Gastroesophageal sphincter (tissue), 4 donors: ENCODE results near the gene MEIKIN. TPM values are rescaled to one million over a fixed set of nuclear protein-coding genes. Genes with fewer than 3 reads are reported as not detected.

ENCODE experiments used
- ATAC-seq: fragments of 150-250 bp; one replicate; pipeline ENCODE4 v1.9.1; 2016; ENCODE audit warnings: mild to moderate bottlenecking, moderate library complexity
- H3K27ac ChIP-seq, 4 donors: fragments of 200-600 bp; sonication (generic) in 3 of 4; 1 replicate in 3 of 4; 2 replicates in 1 of 4; pipeline ENCODE4 v1.5.1; 2016 to 2019
- H3K27me3 ChIP-seq: fragments of 200-600 bp; sonication (generic); one replicate; pipeline ENCODE4 v1.5.1; 2019
- H3K36me3 ChIP-seq, 2 donors: fragments of 200-600 bp; sonication (generic); one replicate each; pipeline ENCODE4 v1.5.1; 2019; ENCODE audit warnings: control low read depth in 1 of 2
- H3K4me1 ChIP-seq, 3 donors: fragments of 200-600 bp; sonication (generic); 1 replicate in 2 of 3; 2 replicates in 1 of 3; pipeline ENCODE4 v1.5.1; 2016 to 2019; ENCODE audit warnings: control low read depth in 2 of 3
- H3K4me3 ChIP-seq, 2 donors: fragments of 200-600 bp; sonication (generic); one replicate each; pipeline ENCODE4 v1.5.1; 2019; ENCODE audit warnings: mild to moderate bottlenecking in 1 of 2, moderate library complexity in 1 of 2
- H3K9me3 ChIP-seq, 3 donors: fragments of 200-600 bp; sonication (generic); one replicate each; pipeline ENCODE4 v1.5.1; 2017 to 2019; ENCODE audit warnings: control low read depth in 2 of 3
- CTCF ChIP-seq, 4 experiments: fragments of 200-600 bp in 2 of 4; fragments of 450-650 bp in 2 of 4; sonication (generic) in 1 of 4; IDR thresholded peaks; one replicate each; pipeline ENCODE4 v1.5.1; 2017 to 2019; ENCODE audit warnings: antibody characterized with exemption in 4 of 4, mild to moderate bottlenecking in 2 of 4, moderate library complexity in 2 of 4
- EP300 ChIP-seq: sonication (generic); formaldehyde crosslinking; IDR thresholded peaks from one replicate; pipeline ENCODE4 v1.6.1; 2017; ENCODE audit warnings: antibody characterized with exemption, mild to moderate bottlenecking
- POLR2A ChIP-seq, 2 donors: fragments of 450-650 bp; IDR thresholded peaks; one replicate each; pipeline ENCODE4 v1.6.1; 2017; ENCODE audit warnings: antibody characterized with exemption in 2 of 2, mild to moderate bottlenecking in 2 of 2, moderate library complexity in 1 of 2
- POLR2AphosphoS5 ChIP-seq: sonication (generic); formaldehyde crosslinking; IDR thresholded peaks from one replicate; pipeline ENCODE4 v1.6.1; 2017; ENCODE audit warnings: antibody characterized with exemption
- WGBS, 2 donors: methylation state at CpG; one replicate each; pipeline ENCODE4 v1.1.5; 2018; ENCODE audit warnings: low coverage in 1 of 2; 5-methylcytosine and 5-hydroxymethylcytosine counted together
- total RNA-seq, 4 donors: library from RNA; depleted of rRNA; stranded (reverse); fragments of >200 nt; gene quantifications; one replicate each; pipeline ENCODE4 v1.1.0, GENCODE V29; 2016

Gene MEIKIN
- 1 to 10 TPM in 1 of 4 donors, under 1 TPM in 1, not detected in 2; 0.66 to 4.0 TPM for total RNA-seq

- H3K36me3 ChIP-seq, result no peaks in the 10 kb centered on the region
- no peak for TF ChIP-seq CTCF (IDR thresholded peaks at IDR 0.05)
- no peak for TF ChIP-seq POLR2AphosphoS5
- ATAC-seq, result no peak
- H3K27me3 ChIP-seq, result no peaks in the 10 kb centered on the region
- no peak within 1 kb of the TSS for H3K27ac ChIP-seq
- H3K4me1 ChIP-seq, result no peaks in the 10 kb centered on the region
- H3K4me3 ChIP-seq, result no peak within 1 kb of the TSS
- WGBS, 2 donors, result 68% methylated on average over 3 of the region's 24 CpGs; no CpG with 5 or more reads in 1 of the 2 donors
- no peaks in the 10 kb centered on the region for H3K9me3 ChIP-seq
These were observed at the start of gene MEIKIN for GRCh38 chr5:131945551-131946168. MEIKIN (minus strand) TSS chr5:131945663; CDS start chr5:131945505, 158 bp downstream.

GRCh38 chr5:131994533-131995226 lies 49.2 kb upstream of the MEIKIN start:
- no peak for TF ChIP-seq CTCF (IDR thresholded peaks at IDR 0.05)
- TF ChIP-seq EP300, result no peak
- no peak for TF ChIP-seq POLR2AphosphoS5
- no peak for TF ChIP-seq POLR2A (IDR thresholded peaks at IDR 0.05)
- 80% methylated on average over 1 of the region's 7 CpGs; no CpG with 5 or more reads in 1 of the 2 donors for WGBS, 2 donors
- Histone ChIP-seq H3K27ac (no peak overlapping the region), H3K27me3 (no peaks in the 10 kb centered on the region), H3K9me3 (no peaks in the 10 kb centered on the region), H3K36me3 (no peaks in the 10 kb centered on the region), H3K4me1 (peaks cover 0 to 5% (median 0%) of the 10 kb centered on the region in 3 donors), H3K4me3 (no peak overlapping the region)
- ATAC-seq, result no peak

GRCh38 chr5:131994090-131994489 lies 48.6 kb upstream of the MEIKIN start:
- Histone ChIP-seq H3K36me3 (no peaks in the 10 kb centered on the region), H3K27ac (no peak overlapping the region), H3K27me3 (no peaks in the 10 kb centered on the region), H3K4me1 (no peaks in the 10 kb centered on the region), H3K9me3 (no peaks in the 10 kb centered on the region), H3K4me3 (no peak overlapping the region)
- WGBS, 2 donors, result 84 to 90% methylated on average over 2 to 7 of the region's 7 CpGs
- no peak for ATAC-seq
- TF ChIP-seq POLR2A (IDR thresholded peaks at IDR 0.05) (no peak), EP300 (no peak), POLR2AphosphoS5 (no peak), CTCF (IDR thresholded peaks at IDR 0.05) (no peak)

- TF ChIP-seq POLR2AphosphoS5 (no peak), CTCF (IDR thresholded peaks at IDR 0.05) (no peak), POLR2A (IDR thresholded peaks at IDR 0.05) (no peak), EP300 (no peak)
- no peak overlapping the region for H3K4me3 ChIP-seq
- H3K4me1 ChIP-seq, result no peaks in the 10 kb centered on the region
- H3K36me3 ChIP-seq, result no peaks in the 10 kb centered on the region
- H3K27ac ChIP-seq, result no peak overlapping the region
- WGBS, 2 donors, result 90% methylated on average over 3 of the region's 4 CpGs; no CpG with 5 or more reads in 1 of the 2 donors
- no peak for ATAC-seq
- no peaks in the 10 kb centered on the region for H3K27me3 ChIP-seq
- no peaks in the 10 kb centered on the region for H3K9me3 ChIP-seq
These were observed 48.2 kb upstream of the MEIKIN start for GRCh38 chr5:131993676-131994075.

GRCh38 chr5:131992370-131992769 lies 46.9 kb upstream of the MEIKIN start:
- no peaks in the 10 kb centered on the region for H3K27me3 ChIP-seq
- H3K4me3 ChIP-seq, result no peak overlapping the region
- H3K27ac ChIP-seq, result no peak overlapping the region
- no peaks in the 10 kb centered on the region for H3K36me3 ChIP-seq
- WGBS, 2 donors, result 77% methylated on average over 4 to 5 of the region's 5 CpGs
- ATAC-seq, result no peak
- no peaks in the 10 kb centered on the region for H3K4me1 ChIP-seq
- TF ChIP-seq EP300 (no peak), POLR2A (IDR thresholded peaks at IDR 0.05) (no peak), CTCF (IDR thresholded peaks at IDR 0.05) (no peak), POLR2AphosphoS5 (no peak)
- no peaks in the 10 kb centered on the region for H3K9me3 ChIP-seq
